HG02973 (cell line): ENCODE data around the gene UGT1A7.

Experiments
- ATAC-seq: cut with Tn5 transposase; IDR thresholded peaks from one replicate; pipeline ENCODE4 v1.9.1; 2021; ENCODE audit warnings: moderate library complexity; ENCODE audit not compliant: unreplicated experiment

UGT1A7 gene

DNA sequence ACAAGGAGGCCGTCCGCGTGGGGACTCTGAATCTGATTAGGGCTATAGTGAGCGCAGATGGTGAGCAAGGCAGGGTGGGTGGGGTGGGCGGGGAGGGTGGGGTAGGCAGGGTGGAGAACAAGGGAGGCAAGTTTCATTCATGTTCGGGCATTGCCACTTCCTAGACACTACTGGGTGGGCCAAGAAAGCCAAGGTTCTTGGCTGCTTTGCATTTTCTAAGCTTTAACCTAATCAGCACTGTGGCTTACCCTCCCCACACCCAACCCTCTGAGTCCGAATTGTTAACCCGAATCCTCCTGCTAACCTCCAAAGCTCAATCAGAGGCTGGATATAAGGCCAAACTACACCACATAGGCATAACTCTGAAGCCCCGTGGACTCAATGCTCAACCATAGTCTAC, 114.6 kb downstream of the UGT1A7 start:
- ATAC-seq: no peak

DNA sequence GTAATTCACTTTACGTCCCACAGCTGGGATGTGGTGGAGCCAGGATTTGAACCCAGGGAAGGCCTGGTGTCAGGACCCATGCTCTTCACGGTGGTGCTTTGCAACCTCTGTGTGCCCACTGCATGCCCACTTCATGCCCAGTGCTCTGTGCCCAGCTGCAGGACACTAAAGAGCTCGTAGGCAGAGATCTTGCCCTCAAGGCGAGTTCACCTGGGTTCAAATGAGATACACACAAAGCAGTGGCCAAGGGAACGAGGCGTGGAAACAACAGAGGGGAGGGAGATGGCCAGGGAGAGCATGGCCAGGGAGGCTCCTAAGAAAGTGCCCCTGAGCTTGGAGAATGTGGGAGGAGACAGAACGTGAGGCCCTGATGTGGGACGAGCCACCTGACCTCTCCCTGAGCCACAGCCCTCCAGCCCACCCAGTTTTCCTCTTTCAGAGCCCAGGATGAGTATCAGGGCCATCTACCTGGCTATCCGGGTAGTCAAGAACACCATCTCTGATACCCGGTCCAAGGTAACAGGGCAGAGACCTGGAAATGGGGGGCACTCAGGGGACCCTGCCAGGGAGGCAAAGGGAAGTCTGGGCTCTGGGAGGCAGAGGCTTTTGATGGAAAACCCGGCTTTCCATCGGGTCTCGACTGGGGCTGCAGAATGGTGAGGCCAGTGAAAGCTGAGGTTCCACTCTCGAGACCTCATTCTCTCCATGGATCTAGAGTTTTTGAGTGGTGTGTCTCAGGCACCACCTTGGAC, 116.8 kb downstream of the UGT1A7 start:
- no peak for ATAC-seq

GRCh38 chr2:233799087-233799665, 117.5 kb downstream of the UGT1A7 start:
- no peak for ATAC-seq

DNA sequence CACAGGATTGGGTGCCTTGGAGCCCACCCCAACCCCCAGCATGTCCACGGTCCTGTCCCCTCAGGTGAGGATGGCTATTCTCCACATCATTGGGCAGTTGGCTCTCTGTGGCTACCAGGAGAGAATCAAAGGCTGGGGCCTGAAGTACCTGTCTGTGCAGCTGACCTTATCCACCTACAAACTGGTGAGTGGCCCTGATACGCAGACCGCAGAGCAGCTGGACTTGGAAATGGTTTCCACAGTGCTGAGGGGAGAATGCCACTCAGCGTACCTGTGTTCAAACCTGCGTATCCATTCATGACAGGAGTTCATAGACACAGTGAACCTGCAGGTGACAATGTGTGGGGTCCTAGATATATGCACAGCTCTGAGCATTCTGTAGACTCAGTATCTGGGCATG, 118.0 kb downstream of the UGT1A7 start:
- no peak for ATAC-seq

- ATAC-seq: no peak
These were observed 118.5 kb downstream of the UGT1A7 start for GRCh38 chr2:233800208-233800607.

DNA sequence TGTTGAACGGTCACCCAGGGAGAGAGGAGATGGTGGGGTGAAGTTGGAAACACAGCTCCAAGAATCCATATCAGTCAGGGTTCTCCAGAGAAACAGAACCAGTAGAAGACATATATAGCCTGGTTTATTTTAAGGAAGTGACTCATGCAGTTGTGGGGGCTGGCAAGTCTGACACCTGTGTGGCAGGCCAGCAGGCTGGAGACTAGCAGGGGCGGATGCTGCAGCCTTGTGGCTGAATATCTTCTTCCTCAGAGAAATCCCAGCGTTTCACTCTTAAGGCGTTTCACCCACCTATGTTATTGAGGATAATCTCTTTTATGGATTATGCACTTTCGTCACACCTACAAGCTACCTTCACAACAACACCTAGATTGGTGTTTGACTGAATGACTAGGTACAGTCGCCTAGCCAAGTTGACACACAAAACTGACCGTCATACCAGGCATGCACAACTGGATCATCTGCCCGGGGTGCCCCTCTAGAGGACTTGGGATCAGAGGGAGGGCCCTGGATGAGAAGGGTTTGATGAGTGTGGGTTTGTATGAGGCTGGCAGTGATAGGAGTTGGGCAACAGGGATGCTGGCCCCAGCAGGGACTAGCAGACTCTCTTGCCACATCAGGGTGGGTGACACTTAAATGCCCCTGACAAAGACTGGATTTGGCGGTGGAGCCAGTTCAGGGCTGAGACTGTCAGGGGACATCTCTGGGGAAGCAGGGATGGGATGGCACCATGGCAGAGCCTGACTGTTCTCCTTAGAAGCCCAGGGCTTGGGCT, 119.8 kb downstream of the UGT1A7 start:
- ATAC-seq: no peak

DNA sequence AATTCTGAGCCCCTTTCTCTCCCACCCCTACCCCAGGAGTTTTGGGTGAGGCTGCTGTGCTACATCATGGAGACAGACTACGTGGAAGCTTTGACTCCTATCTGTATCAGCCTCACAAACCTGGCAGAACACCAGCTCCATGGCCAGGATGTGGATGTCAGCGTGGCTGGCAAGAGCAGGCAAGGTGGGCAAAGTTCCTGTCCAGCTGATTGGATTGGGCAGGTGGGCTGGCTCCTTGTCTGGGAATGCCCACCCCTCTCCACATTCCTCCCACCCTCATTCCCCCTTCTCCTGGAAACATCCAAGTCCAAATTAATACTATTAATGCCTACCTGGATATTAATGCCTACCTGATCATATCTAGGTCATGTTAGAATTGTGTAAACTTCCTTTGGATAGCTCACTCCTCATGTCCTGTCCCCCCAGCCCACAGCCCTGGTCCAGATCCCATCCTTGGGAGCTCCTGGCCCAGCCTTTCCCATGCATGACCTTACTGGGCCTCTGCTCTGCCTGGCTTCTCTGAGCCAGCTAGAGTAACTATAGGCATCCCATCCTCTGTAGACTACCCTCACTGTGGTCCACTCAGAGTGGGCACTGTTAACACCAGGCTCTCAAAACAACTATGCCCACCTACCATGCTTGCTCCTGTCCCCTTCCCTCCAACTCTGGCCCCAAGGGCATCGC, 120.6 kb downstream of the UGT1A7 start:
- ATAC-seq: no peak

DNA sequence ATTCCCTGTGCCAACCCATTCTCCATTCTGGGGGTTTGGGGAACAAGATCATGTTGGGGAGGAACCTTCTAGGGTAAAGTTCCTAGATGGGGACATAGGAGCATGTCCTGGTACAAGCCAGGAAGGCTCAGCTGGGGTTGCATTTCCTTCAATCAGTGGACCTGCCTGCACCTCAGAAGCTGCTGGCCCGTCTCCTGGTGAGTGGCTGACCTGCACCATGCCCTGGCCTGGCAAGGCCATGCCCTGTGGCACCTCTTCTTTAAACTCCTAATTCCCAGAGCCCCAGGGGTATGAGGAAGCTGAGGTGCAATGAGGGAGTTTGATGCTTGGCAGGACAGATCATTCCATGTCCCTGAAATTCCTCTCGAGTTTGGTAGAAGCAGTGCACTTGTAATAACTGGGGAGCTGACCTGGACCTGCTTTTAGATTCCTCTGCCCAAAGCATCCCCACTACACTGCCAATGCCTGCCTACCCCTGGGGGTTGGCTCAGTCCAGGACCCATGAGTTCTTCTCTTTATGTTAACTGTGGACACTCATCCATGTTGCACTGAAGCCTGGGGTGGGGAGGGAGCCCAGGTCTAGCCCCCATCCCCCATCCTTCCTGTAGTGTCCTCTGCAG, 121.7 kb downstream of the UGT1A7 start:
- ATAC-seq: no peak

GRCh38 chr2:233803994-233804393, 122.3 kb downstream of the UGT1A7 start:
- no peak for ATAC-seq

DNA sequence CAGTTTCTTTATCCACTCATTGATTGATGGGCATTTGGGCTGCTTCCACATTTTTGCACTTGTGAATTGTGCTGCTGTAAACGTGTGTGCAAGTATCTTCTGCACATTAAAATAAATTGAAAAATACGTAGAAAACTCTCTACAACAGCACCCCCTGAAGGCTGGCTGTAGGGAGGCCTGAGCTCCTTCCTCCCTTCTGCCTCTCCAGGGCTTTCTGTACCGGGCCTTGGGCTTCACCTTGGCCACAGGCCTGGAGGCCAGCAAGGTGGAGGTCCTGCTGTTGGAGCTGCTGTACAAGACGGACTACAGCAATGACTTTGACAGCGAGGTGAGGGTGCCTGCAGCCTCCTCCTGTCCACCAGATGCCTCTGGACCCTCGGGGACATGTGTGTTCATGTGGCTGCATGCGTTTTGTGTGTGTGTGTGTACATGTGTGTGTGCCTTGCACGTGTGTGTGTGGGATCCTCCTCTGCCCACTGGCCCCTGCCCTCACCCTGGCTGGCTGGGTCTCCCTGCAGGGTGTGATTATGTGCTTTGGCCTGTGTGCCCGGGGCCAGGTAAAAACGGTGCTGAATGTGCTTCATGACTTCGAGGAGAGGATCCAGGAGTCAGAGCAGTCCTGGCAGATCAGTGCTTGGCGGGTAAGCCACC, 125.6 kb downstream of the UGT1A7 start:
- ATAC-seq: no peak

- ATAC-seq: no peak
These were observed 126.5 kb downstream of the UGT1A7 start for GRCh38 chr2:233807966-233808935.

GRCh38 chr2:233810385-233810784, 128.7 kb downstream of the UGT1A7 start:
- no peak for ATAC-seq

- ATAC-seq: no peak
These were observed 129.4 kb downstream of the UGT1A7 start for GRCh38 chr2:233811087-233811486.

DNA sequence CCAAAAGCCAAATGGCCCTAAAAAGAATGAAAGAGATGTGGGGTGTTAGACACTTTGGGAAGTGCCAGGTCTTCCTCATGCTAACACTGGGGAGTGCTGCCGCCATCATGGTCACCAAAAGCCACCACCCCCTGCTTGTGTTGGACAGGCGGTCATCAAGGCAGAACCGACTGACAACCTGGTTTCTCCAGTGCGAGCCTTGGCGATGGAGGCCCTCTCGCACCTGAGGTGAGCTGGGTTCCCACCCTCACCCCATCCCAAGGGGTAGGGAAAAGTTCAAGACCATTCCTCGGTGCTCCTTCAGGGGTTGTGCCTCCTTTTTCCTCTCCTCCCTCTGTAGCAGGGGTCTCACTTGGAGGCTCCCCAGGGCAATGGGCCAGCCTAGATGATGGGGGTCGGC, 130.0 kb downstream of the UGT1A7 start:
- no peak for ATAC-seq

DNA sequence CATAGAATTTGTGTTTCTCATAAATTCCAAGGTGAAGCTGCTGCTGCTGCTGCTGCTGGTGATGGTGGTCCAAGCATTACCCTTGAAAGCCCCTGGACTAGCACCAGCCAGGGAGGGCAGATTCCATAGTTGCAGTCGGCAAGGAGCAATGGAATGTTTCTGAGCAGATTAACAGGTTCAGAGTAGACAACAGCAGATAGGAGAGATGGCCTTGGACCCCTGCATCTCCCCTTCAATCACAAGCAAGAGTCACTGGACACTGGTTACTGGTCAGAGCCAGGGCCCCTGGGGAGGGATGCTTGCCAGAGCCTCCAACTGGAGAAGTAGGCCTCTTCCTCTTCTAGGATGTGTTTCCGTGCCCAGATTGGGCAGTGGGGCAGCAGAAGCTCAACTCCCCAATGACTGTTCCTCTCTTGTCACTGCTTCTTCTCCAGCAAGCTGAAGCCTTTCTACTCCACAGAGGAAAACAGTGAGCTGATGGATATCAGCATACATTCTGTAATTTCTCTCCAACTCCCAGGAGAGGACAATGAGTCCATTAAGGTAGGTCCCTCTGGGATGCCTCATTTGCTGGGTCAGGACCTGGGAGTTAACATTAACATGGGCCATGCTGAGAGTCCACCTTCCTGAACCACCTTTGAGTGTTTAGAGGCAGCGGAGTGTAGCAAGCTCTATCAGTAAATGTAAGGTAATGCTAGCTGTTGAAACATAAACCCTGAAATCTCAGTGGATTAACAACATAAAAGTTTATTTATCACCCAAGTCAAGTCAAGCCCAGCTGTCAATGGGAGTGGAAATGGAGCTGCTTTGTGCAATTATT, 131.7 kb downstream of the UGT1A7 start:
- ATAC-seq: no peak

DNA sequence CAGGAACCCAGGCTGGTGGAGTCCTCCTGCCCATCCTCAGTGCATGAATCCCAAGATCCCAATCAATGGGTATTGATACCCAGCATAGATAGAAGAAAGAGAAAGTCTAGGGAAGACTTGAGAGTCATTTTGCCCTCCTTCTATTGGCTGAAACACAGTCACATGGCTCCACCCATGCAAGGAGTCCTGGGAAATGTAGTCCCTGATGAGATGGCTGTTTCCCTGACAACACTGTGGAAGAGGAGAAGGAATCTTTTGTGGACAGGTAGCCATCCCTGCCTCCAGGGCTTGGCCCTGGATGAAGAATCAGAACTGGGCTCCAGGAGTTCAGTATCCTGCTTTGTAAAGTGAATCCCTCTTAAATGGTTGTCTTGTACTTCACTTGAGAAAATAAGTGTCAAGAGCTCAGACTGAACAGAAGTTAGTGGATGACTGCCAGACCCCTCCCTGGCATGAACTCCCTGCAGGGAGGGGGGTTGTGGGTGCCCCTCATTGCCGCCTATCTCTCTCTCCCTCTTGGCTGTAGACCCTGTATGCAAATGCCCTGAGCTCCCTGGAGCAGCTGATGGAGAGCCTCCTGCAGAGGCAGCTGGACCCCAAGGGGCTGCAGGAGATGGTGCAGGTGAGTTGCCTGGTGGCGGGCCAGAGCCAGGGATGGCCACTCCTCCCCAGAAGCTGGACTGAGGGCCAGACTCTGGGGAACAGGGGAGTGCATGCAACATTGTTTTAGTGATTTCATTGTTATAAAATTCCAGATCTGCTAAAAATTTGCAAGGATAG, 132.5 kb downstream of the UGT1A7 start:
- ATAC-seq: no peak

DNA sequence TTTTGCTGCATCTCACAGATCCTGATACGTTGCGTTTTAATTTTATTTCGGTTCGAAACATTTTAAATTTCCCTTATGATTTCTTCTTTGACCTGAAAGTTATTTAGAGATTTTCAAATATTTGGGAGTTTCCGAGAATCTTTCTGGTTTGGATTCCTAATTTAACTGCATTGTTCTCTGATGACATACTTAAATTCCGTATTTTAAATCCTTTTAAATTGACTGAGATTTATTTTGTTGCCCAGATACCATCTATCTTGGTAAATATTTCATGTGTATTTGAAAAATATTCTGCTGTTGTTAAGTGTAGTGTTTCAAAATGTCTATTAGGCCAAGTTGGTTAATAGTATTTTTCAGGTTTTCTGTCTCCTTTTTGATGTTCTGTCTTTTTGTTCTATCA, 134.2 kb downstream of the UGT1A7 start:
- no peak for ATAC-seq

GRCh38 chr2:233816334-233816733, 134.6 kb downstream of the UGT1A7 start:
- ATAC-seq: no peak
